Right lobe of liver (tissue), 6 donors: Measurements from ENCODE around the gene RPRML. TPM values are rescaled to one million over a fixed set of nuclear protein-coding genes. Genes with fewer than 3 reads are reported as not detected.

Experiments
- ATAC-seq, 4 donors: fragments of 200-7000 bp; cut with Tn5 transposase; one replicate each; pipeline ENCODE4 v1.9.1; 2020; ENCODE audit warnings: mild to moderate bottlenecking in 4 of 4, moderate library complexity in 4 of 4
- DNase-seq, 3 donors: peaks; one replicate each; pipeline ENCODE4 v3.0.0-alpha.2; 2020
- H3K27ac ChIP-seq, 3 donors: fragments of 200-600 bp; one replicate each; pipeline ENCODE4 v1.8.0; 2022
- H3K27me3 ChIP-seq, 2 donors: fragments of 200-600 bp; one replicate each; pipeline ENCODE4 v1.8.0; 2022
- H3K36me3 ChIP-seq, 4 donors: fragments of 200-600 bp; sonication (generic) in 1 of 4; one replicate each; pipeline versions ENCODE4 v1.5.1 to v1.8.0; 2017 to 2022; ENCODE audit warnings: control low read depth in 1 of 4
- H3K4me1 ChIP-seq, 4 donors: fragments of 200-600 bp; sonication (generic) in 1 of 4; one replicate each; pipeline versions ENCODE4 v1.5.1 to v1.8.0; 2017 to 2022; ENCODE audit warnings: control low read depth in 1 of 4
- H3K4me3 ChIP-seq, 3 donors: fragments of 200-600 bp; one replicate each; pipeline ENCODE4 v1.8.0; 2022
- H3K9me3 ChIP-seq, 4 donors: fragments of 200-600 bp; sonication (generic) in 1 of 4; one replicate each; pipeline versions ENCODE4 v1.5.1 to v1.8.0; 2017 to 2022; ENCODE audit warnings: control low read depth in 1 of 4
- POLR2A ChIP-seq: fragments of 450-650 bp; IDR thresholded peaks from one replicate; pipeline ENCODE4 v1.6.1; 2017; ENCODE audit warnings: antibody characterized with exemption, mild to moderate bottlenecking
- whole genome bisulfite sequencing: methylation state at CpG from one replicate; pipeline ENCODE4 v1.1.6; 2018; ENCODE audit warnings: low coverage, low lambda C conversion rate; ENCODE audit not compliant: insufficient coverage; ENCODE audit errors: missing lambda C conversion rate; 5-methylcytosine and 5-hydroxymethylcytosine counted together
- intact Hi-C, 2 donors: fragments of 100-400 bp; cut with DNase I; formaldehyde crosslinking; loops; one replicate each; pipeline versions ENCODE4 v1.11.2 to v1.14.1; 2022
- total RNA-seq, 6 experiments: library from RNA; depleted of rRNA in 2 of 6; stranded (reverse); fragments of >200 nt in 2 of 6; fragmentation: NEBNext Ultra II Directional in 3 of 6; extraction: Animal tissue kit (Norgen Biotek cat#: 25700) in 3 of 6; gene quantifications; one replicate each; pipeline versions ENCODE4 v1.1.0 to v1.2.4, GENCODE V29; 2016 to 2023
- TF ChIP-seq, protein P1 (sequence below), 4 donors: fragments of 200-600 bp in 3 of 4; fragments of 450-650 bp in 1 of 4; IDR thresholded peaks; one replicate each; pipeline versions ENCODE4 v1.5.1 to v1.8.0; 2016 to 2022; ENCODE audit warnings: antibody characterized with exemption in 4 of 4, mild to moderate bottlenecking in 2 of 4
- donor health status: DM: no; HTN: yes; CAD: no.
- donor health status: DM: no; HTN: no; CAD: no.
- donor health status: DM: no; HTN: no; CAD: no.
- donor health status: DM: no; HTN: yes; CAD: no.
- donor health status: DM: no; HTN: yes; CAD: no.

The RPRML gene
- total RNA-seq, 6 experiments from 2014 or later = 0.25 TPM; not detected in 5

GRCh38 chr17:46972346-46972745, 6.7 kb downstream of the RPRML start:
- no peaks in the 10 kb centered on the region for H3K9me3 ChIP-seq
- H3K27ac ChIP-seq = no peak overlapping the region
- DNase-seq (peak; percentile 40 to 80 (median 62)), ATAC-seq (peak; percentile 43 to 90 (median 66))
- no peaks in the 10 kb centered on the region for H3K36me3 ChIP-seq
- 43% methylated on average over 1 of the region's 6 CpGs for WGBS
- H3K4me1 ChIP-seq = peaks cover 0 to 4% (median 0%) of the 10 kb centered on the region in 4 donors
- intact Hi-C loops = no loop called here
- TF ChIP-seq, protein P1, sequence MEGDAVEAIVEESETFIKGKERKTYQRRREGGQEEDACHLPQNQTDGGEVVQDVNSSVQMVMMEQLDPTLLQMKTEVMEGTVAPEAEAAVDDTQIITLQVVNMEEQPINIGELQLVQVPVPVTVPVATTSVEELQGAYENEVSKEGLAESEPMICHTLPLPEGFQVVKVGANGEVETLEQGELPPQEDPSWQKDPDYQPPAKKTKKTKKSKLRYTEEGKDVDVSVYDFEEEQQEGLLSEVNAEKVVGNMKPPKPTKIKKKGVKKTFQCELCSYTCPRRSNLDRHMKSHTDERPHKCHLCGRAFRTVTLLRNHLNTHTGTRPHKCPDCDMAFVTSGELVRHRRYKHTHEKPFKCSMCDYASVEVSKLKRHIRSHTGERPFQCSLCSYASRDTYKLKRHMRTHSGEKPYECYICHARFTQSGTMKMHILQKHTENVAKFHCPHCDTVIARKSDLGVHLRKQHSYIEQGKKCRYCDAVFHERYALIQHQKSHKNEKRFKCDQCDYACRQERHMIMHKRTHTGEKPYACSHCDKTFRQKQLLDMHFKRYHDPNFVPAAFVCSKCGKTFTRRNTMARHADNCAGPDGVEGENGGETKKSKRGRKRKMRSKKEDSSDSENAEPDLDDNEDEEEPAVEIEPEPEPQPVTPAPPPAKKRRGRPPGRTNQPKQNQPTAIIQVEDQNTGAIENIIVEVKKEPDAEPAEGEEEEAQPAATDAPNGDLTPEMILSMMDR (IDR thresholded peaks at IDR 0.05) = no peak
- no peak for TF ChIP-seq POLR2A
- no peaks in the 10 kb centered on the region for H3K27me3 ChIP-seq
- H3K4me3 ChIP-seq = no peak overlapping the region

- ATAC-seq = no peak
- no peak for TF ChIP-seq POLR2A
- TF ChIP-seq, protein P1 (IDR thresholded peaks at IDR 0.05) = no peak
- H3K4me3 ChIP-seq = no peak overlapping the region
- no peak overlapping the region for H3K27ac ChIP-seq
- no peaks in the 10 kb centered on the region for H3K27me3 ChIP-seq
- peaks cover 0 to 4% (median 0%) of the 10 kb centered on the region in 4 donors for H3K4me1 ChIP-seq
- no peaks in the 10 kb centered on the region for H3K36me3 ChIP-seq
- intact Hi-C loops = no loop called here
- WGBS = 82% methylated on average over 8 of the region's 10 CpGs
- H3K9me3 ChIP-seq = no peaks in the 10 kb centered on the region
- no peak for DNase-seq
Observed at GRCh38 chr17:46971647-46972300, 7.3 kb downstream of the RPRML start.

DNA sequence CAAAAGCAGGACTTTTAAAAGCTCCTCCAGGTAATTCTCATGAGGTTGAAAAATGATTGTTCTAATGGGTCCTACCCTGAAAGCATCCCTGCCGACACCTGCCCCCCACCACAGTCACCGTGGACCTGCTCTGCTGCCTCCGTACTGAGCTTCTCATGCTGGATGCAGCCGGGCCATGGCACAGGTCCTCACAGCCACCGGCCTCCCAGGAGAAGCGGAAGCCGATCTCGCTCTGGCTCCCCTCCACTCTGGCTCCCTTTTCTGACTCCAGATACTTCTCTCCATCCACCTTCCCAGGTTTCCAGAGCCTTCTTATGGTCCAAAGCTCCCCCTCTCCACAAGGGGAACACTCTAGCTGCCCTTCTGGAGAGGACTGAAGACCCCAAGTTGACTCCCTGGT, 10.2 kb downstream of the RPRML start:
- WGBS = 90% methylated on average over 5 of the region's 8 CpGs
- TF ChIP-seq, protein P1 (IDR thresholded peaks at IDR 0.05) = no peak
- no peak for TF ChIP-seq POLR2A
- H3K4me3 ChIP-seq = no peak overlapping the region

DNA sequence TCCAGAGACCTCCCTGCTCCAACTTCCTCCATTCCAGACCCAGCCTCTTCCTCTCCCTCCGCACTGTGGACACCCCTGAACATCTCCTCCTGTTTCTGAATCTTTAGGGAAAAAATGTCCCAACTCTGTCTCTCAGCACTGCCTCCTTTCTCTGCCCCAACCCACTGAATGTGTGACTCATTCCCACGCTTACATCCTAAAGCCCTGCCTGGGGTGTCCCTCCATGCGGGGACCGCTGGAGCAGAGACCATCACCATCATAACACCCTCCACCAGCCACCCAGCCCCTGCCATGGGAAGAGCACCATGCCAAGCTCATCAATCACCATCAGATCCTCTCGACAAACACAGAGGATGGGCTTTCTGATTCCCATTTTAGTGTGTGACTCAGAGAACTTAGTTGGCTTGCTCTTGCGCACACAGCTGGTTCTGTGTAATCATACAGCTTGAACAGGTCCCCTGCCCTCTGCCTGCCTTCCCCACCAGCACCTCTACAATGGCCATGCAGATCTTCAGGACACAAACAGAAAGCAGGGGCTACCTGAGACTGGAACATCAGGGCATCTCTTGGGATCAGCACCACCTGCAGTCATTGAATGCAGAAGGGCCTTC, 10.7 kb downstream of the RPRML start:
- no peak overlapping the region for H3K27ac ChIP-seq
- no peak overlapping the region for H3K4me3 ChIP-seq
- H3K9me3 ChIP-seq = no peaks in the 10 kb centered on the region
- 94% methylated on average over 4 of the region's 6 CpGs for WGBS
- peaks cover 0 to 4% (median 0%) of the 10 kb centered on the region in 4 donors for H3K4me1 ChIP-seq
- TF ChIP-seq POLR2A = no peak
- TF ChIP-seq, protein P1 (IDR thresholded peaks at IDR 0.05) = no peak
- H3K27me3 ChIP-seq = no peaks in the 10 kb centered on the region
- no peak for ATAC-seq
- H3K36me3 ChIP-seq = no peaks in the 10 kb centered on the region
- DNase-seq = no peak
- intact Hi-C loops = no loop called here

More for the DNA sequence above, 10.2 kb downstream of the RPRML start:
- H3K27me3 ChIP-seq = no peaks in the 10 kb centered on the region
- H3K36me3 ChIP-seq = no peaks in the 10 kb centered on the region
- H3K9me3 ChIP-seq = no peaks in the 10 kb centered on the region
- intact Hi-C loops = no loop called here
- no peak overlapping the region for H3K27ac ChIP-seq
- DNase-seq (no peak), ATAC-seq (no peak)
- H3K4me1 ChIP-seq = peaks cover 0 to 4% (median 0%) of the 10 kb centered on the region in 4 donors
